Tibial nerve (tissue), 4 donors: ENCODE measurements around the gene RAPGEF3.

ENCODE experiments used
- EP300 ChIP-seq, 2 donors: sonication (generic); formaldehyde crosslinking; IDR thresholded peaks; one replicate each; pipeline ENCODE4 v1.6.1; 2017; ENCODE audit warnings: antibody characterized with exemption in 2 of 2, mild to moderate bottlenecking in 1 of 2
- TF ChIP-seq, protein P1 (sequence below), 5 experiments: fragments of 200-600 bp in 3 of 5; fragments of 450-650 bp in 2 of 5; sonication (generic) in 3 of 5; IDR thresholded peaks; one replicate each; pipeline ENCODE4 v1.5.1; 2016 to 2019; ENCODE audit warnings: antibody characterized with exemption in 5 of 5, mild to moderate bottlenecking in 3 of 5, moderate library complexity in 2 of 5

DNA sequence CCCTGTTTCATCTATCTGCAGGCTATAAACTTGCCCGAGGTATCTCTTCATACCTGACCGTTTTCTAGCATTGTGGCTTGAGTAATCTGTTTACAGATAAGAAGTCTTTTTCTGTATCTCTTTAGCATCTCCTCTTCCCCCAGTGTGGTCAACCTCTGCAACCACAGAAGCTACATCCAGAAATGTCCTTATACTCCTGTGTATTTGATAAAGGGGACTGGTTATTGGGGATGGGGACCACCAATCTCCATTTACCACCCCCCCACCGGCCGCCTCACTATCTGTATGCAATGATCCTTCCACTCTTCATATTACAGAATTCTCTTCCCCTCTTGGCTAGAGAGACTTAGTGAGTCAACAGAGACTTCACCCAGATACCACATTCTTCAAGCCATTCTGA is 49.4 kb downstream of the RAPGEF3 start:
- TF ChIP-seq EP300 (IDR thresholded peaks at IDR 0.05), result no peak
- TF ChIP-seq, protein P1, sequence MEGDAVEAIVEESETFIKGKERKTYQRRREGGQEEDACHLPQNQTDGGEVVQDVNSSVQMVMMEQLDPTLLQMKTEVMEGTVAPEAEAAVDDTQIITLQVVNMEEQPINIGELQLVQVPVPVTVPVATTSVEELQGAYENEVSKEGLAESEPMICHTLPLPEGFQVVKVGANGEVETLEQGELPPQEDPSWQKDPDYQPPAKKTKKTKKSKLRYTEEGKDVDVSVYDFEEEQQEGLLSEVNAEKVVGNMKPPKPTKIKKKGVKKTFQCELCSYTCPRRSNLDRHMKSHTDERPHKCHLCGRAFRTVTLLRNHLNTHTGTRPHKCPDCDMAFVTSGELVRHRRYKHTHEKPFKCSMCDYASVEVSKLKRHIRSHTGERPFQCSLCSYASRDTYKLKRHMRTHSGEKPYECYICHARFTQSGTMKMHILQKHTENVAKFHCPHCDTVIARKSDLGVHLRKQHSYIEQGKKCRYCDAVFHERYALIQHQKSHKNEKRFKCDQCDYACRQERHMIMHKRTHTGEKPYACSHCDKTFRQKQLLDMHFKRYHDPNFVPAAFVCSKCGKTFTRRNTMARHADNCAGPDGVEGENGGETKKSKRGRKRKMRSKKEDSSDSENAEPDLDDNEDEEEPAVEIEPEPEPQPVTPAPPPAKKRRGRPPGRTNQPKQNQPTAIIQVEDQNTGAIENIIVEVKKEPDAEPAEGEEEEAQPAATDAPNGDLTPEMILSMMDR (IDR thresholded peaks at IDR 0.05), result no peak
